Measurements from ENCODE around the gene IFNE.

IFNE gene

GRCh38 chr9:21482213-21482612 lies at the start of gene IFNE:
Gene IFNE (minus strand): TSS chr9:21482313. CDS start chr9:21481694, 619 bp downstream.
- DNase-seq = no peak

GRCh38 chr9:21528123-21528808 lies 46.2 kb upstream of the IFNE start:
- DNase-seq = no peak

GRCh38 chr9:21527579-21527978 lies 45.5 kb upstream of the IFNE start:
- no peak for DNase-seq

GRCh38 chr9:21525174-21525573 lies 43.1 kb upstream of the IFNE start:
- DNase-seq = no peak

GRCh38 chr9:21524099-21524830 lies 42.2 kb upstream of the IFNE start:
- no peak for DNase-seq

- DNase-seq = no peak
Measured at GRCh38 chr9:21523021-21524014, 41.2 kb upstream of the IFNE start.

GRCh38 chr9:21522348-21522747 lies 40.2 kb upstream of the IFNE start:
- no peak for DNase-seq

GRCh38 chr9:21521448-21521847 lies 39.3 kb upstream of the IFNE start:
- DNase-seq = no peak

GRCh38 chr9:21520501-21521228 lies 38.6 kb upstream of the IFNE start:
- DNase-seq = no peak

- no peak for DNase-seq
Measured at GRCh38 chr9:21519855-21520434, 37.8 kb upstream of the IFNE start.

- no peak for DNase-seq
Measured at GRCh38 chr9:21516796-21517195, 34.7 kb upstream of the IFNE start.

- DNase-seq = no peak
Measured at GRCh38 chr9:21513431-21513830, 31.3 kb upstream of the IFNE start.

GRCh38 chr9:21510806-21511205 lies 28.7 kb upstream of the IFNE start:
- DNase-seq = no peak

- no peak for DNase-seq
Measured at GRCh38 chr9:21507483-21507790, 25.3 kb upstream of the IFNE start.

- DNase-seq = no peak
Measured at GRCh38 chr9:21506626-21507482, 24.7 kb upstream of the IFNE start.

- no peak for DNase-seq
Measured at GRCh38 chr9:21505425-21506179, 23.5 kb upstream of the IFNE start.

GRCh38 chr9:21504894-21505293 lies 22.8 kb upstream of the IFNE start:
- DNase-seq = no peak

GRCh38 chr9:21504113-21504512 lies 22.0 kb upstream of the IFNE start:
- no peak for DNase-seq

GRCh38 chr9:21502586-21502985 lies 20.5 kb upstream of the IFNE start:
- no peak for DNase-seq

- no peak for DNase-seq
Measured at GRCh38 chr9:21499912-21500311, 17.8 kb upstream of the IFNE start.

- no peak for DNase-seq
Measured at GRCh38 chr9:21491756-21492155, 9.6 kb upstream of the IFNE start.

Data from NCI-H1436 treated with DMSO at 0.1 percent for 48 hours (cell line).